Smooth muscle cell (in vitro differentiated cells): Measurements from ENCODE around the gene COL17A1. TPM values are rescaled to one million over a fixed set of nuclear protein-coding genes. Genes with fewer than 3 reads are reported as not detected.

Experiments
- DNase-seq: peaks from one replicate; lab custom pipeline; 2025; ENCODE audit not compliant: unreplicated experiment; lab: John Stamatoyannopoulos, UW
- H2AFZ ChIP-seq: fragments of 200-600 bp; sonication (generic); 2 replicates; pipeline ENCODE4 v1.6.0; 2016; ENCODE audit warnings: antibody characterized with exemption, low read depth, mild to moderate bottlenecking
- H3F3A ChIP-seq: fragments of 200-600 bp; sonication (generic); 2 replicates; pipeline ENCODE4 v1.6.0; 2017; ENCODE audit warnings: antibody characterized with exemption, low read depth
- H3K27ac ChIP-seq: fragments of 200-600 bp; sonication (generic); 2 replicates; pipeline ENCODE4 v1.5.1; 2016; ENCODE audit warnings: low read depth, mild to moderate bottlenecking
- H3K27me3 ChIP-seq: fragments of 200-600 bp; sonication (generic); 2 replicates; pipeline ENCODE4 v1.6.1; 2016; ENCODE audit warnings: low read depth, mild to moderate bottlenecking
- H3K36me3 ChIP-seq: fragments of 200-600 bp; sonication (generic); 2 replicates; pipeline ENCODE4 v1.5.1; 2016; ENCODE audit warnings: low read depth
- H3K4me1 ChIP-seq: fragments of 200-600 bp; sonication (generic); 2 replicates; pipeline ENCODE4 v1.5.1; 2016; ENCODE audit warnings: low read depth
- H3K4me2 ChIP-seq: fragments of 200-600 bp; sonication (generic); 2 replicates; pipeline ENCODE4 v1.6.0; 2016; ENCODE audit warnings: mild to moderate bottlenecking
- H3K4me3 ChIP-seq: fragments of 200-600 bp; sonication (generic); 2 replicates; pipeline ENCODE4 v1.5.1; 2016; ENCODE audit warnings: mild to moderate bottlenecking
- H3K79me2 ChIP-seq: fragments of 200-600 bp; sonication (generic); 2 replicates; pipeline ENCODE4 v1.6.0; 2016; ENCODE audit warnings: low read depth, mild to moderate bottlenecking
- H3K9ac ChIP-seq: fragments of 200-600 bp; sonication (generic); 2 replicates; pipeline ENCODE4 v1.6.0; 2016; ENCODE audit warnings: low read depth
- H3K9me3 ChIP-seq: fragments of 200-600 bp; sonication (generic); replicated peaks from 2 replicates; pipeline ENCODE4 v1.5.1; 2016; ENCODE audit warnings: low read depth
- H4K20me1 ChIP-seq: fragments of 200-600 bp; sonication (generic); 2 replicates; pipeline ENCODE4 v1.6.0; 2016; ENCODE audit warnings: low read depth
- WGBS: methylation state at CpG from one replicate; pipeline ENCODE4 v1.1.7; 2016; ENCODE audit warnings: low lambda C conversion rate; 5-methylcytosine and 5-hydroxymethylcytosine counted together
- polyA plus RNA-seq: library from polyadenylated mRNA; unstranded; fragments of >200 nt; fragmentation: Nextera tagmentation; extraction: Ambion mirVana; gene quantifications from 2 replicates; pipeline ENCODE4 v1.2.1, GENCODE V29; 2016
- total RNA-seq: library from RNA; depleted of rRNA; stranded (reverse); fragments of >200 nt; gene quantifications from 2 replicates; pipeline ENCODE4 v1.2.3, GENCODE V29; 2014
- TF ChIP-seq, protein P1 (sequence below): fragments of 200-600 bp; sonication (generic); IDR thresholded peaks from 2 replicates; pipeline ENCODE4 v1.5.1; 2017; ENCODE audit warnings: borderline replicate concordance, mild to moderate bottlenecking, antibody characterized with exemption; ENCODE audit not compliant: insufficient read depth, poor library complexity, severe bottlenecking

COL17A1 gene
- total and polyA plus RNA-seq, 2 experiments from 2014 or later, result 31.5 to 150 TPM

- Histone ChIP-seq H3K36me3 (peaks cover 3% of the 10 kb centered on the region), H4K20me1 (no peaks in the 10 kb centered on the region), H3K9me3 (no peaks in the 10 kb centered on the region), H3K9ac (no peak overlapping the region), H3K4me3 (no peak overlapping the region), H3K4me2 (no peak overlapping the region), H3K4me1 (peaks cover 4% of the 10 kb centered on the region), H3F3A (no peaks in the 10 kb centered on the region), H2AFZ (no peak overlapping the region), H3K27me3 (no peaks in the 10 kb centered on the region), H3K27ac (no peak overlapping the region), H3K79me2 (no peaks in the 10 kb centered on the region)
- TF ChIP-seq, protein P1, sequence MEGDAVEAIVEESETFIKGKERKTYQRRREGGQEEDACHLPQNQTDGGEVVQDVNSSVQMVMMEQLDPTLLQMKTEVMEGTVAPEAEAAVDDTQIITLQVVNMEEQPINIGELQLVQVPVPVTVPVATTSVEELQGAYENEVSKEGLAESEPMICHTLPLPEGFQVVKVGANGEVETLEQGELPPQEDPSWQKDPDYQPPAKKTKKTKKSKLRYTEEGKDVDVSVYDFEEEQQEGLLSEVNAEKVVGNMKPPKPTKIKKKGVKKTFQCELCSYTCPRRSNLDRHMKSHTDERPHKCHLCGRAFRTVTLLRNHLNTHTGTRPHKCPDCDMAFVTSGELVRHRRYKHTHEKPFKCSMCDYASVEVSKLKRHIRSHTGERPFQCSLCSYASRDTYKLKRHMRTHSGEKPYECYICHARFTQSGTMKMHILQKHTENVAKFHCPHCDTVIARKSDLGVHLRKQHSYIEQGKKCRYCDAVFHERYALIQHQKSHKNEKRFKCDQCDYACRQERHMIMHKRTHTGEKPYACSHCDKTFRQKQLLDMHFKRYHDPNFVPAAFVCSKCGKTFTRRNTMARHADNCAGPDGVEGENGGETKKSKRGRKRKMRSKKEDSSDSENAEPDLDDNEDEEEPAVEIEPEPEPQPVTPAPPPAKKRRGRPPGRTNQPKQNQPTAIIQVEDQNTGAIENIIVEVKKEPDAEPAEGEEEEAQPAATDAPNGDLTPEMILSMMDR, result no peak
- 89% methylated on average over 23 of the region's 23 CpGs for WGBS
- no peak for DNase-seq
These were observed 51.1 kb downstream of the COL17A1 start for GRCh38 chr10:104034401-104035193.

- no peaks in the 10 kb centered on the region for H3K79me2 ChIP-seq
- no peak overlapping the region for H3K9ac ChIP-seq
- peaks cover 3% of the 10 kb centered on the region for H3K36me3 ChIP-seq
- no peak overlapping the region for H2AFZ ChIP-seq
- H3K9me3 ChIP-seq, result no peaks in the 10 kb centered on the region
- H3K27me3 ChIP-seq, result no peaks in the 10 kb centered on the region
- H3F3A ChIP-seq, result no peaks in the 10 kb centered on the region
- no peak overlapping the region for H3K27ac ChIP-seq
- H4K20me1 ChIP-seq, result no peaks in the 10 kb centered on the region
- TF ChIP-seq, protein P1, result no peak
- WGBS, result 94% methylated on average over 11 of the region's 11 CpGs
- DNase-seq, result no peak
- no peak overlapping the region for H3K4me2 ChIP-seq
- H3K4me3 ChIP-seq, result no peak overlapping the region
- H3K4me1 ChIP-seq, result peaks cover 4% of the 10 kb centered on the region
These were observed 51.7 kb downstream of the COL17A1 start for GRCh38 chr10:104033966-104034365.

- H3K27ac ChIP-seq, result no peak overlapping the region
- H3K36me3 ChIP-seq, result peaks cover 3% of the 10 kb centered on the region
- H2AFZ ChIP-seq, result no peak overlapping the region
- no peak overlapping the region for H3K4me2 ChIP-seq
- TF ChIP-seq, protein P1, result no peak
- H3K4me3 ChIP-seq, result no peak overlapping the region
- no peaks in the 10 kb centered on the region for H3F3A ChIP-seq
- no peaks in the 10 kb centered on the region for H3K9me3 ChIP-seq
- no peaks in the 10 kb centered on the region for H3K27me3 ChIP-seq
- H4K20me1 ChIP-seq, result peaks cover 4% of the 10 kb centered on the region
- no peak for DNase-seq
- H3K79me2 ChIP-seq, result no peaks in the 10 kb centered on the region
- 82% methylated on average over 12 of the region's 12 CpGs for WGBS
- H3K4me1 ChIP-seq, result peaks cover 4% of the 10 kb centered on the region
- no peak overlapping the region for H3K9ac ChIP-seq
These were observed 52.2 kb downstream of the COL17A1 start for GRCh38 chr10:104033401-104033930.
